IMR-90 (cell line): ENCODE measurements around the gene SCAMP2. TPM values are rescaled to one million over a fixed set of nuclear protein-coding genes. Genes with fewer than 3 reads are reported as not detected.
"Not testable (repeated sequence)": the region's sequence is repeated elsewhere in the genome, so short reads cannot be mapped to it uniquely, and the experiment has no call there.

Source experiments
- ATAC-seq: fragments of 200-7000 bp; cut with Tn5 transposase; 2 replicates; pipeline ENCODE4 v1.9.1; 2020; ENCODE audit warnings: low read depth, mild to moderate bottlenecking, moderate library complexity
- BruUV-seq: library from RNA; stranded (reverse); fragments of 400-500 nt; replicated peaks from 2 replicates; lab custom pipeline; 2021; lab: Mats Ljungman, UMichigan
- CTCF ChIA-PET: fragments of 300-600 bp; formaldehyde crosslinking; extraction: SDS; loops from one replicate; lab custom pipeline; 2021; ENCODE audit warnings: antibody characterized with exemption; lab: Yijun Ruan, JAX
- POLR2A ChIA-PET: fragments of 300-600 bp; sonication (Branson Sonifier 250); formaldehyde crosslinking; loops from one replicate; lab custom pipeline; 2022; ENCODE audit warnings: antibody characterized with exemption; ENCODE audit not compliant: unreplicated experiment; lab: Charles Lee
- DNase-seq: peaks from one replicate; pipeline ENCODE4 v3.0.0; 2013
- H2AFZ ChIP-seq: replicated peaks from 2 replicates; pipeline ENCODE3; 2013; ENCODE audit warnings: low read length, mild to moderate bottlenecking; ENCODE audit not compliant: poor library complexity
- H2AK5ac ChIP-seq: 2 replicates; pipeline ENCODE4 v1.6.1; 2013; ENCODE audit warnings: low read depth, low read length, inconsistent platforms
- H2AK9ac ChIP-seq: replicated peaks from 2 replicates; pipeline ENCODE3; 2013; ENCODE audit warnings: mild to moderate bottlenecking, low read depth, low read length, moderate library complexity; ENCODE audit not compliant: poor library complexity
- H2BK120ac ChIP-seq: 2 replicates; pipeline ENCODE4 v1.6.1; 2013; ENCODE audit warnings: low read depth, low read length, inconsistent platforms
- H2BK15ac ChIP-seq: 3 replicates; pipeline ENCODE4 v1.6.1; 2013; ENCODE audit warnings: low read depth, low read length, inconsistent platforms
- H2BK20ac ChIP-seq: 2 replicates; pipeline ENCODE4 v1.6.1; 2013; ENCODE audit warnings: low read depth, mild to moderate bottlenecking, inconsistent platforms, low read length, moderate library complexity
- H2BK5ac ChIP-seq: 2 replicates; pipeline ENCODE4 v1.6.1; 2013; ENCODE audit warnings: mild to moderate bottlenecking, low read depth, low read length, inconsistent platforms; ENCODE audit not compliant: poor library complexity, severe bottlenecking
- H3K14ac ChIP-seq: replicated peaks from 2 replicates; pipeline ENCODE4 v1.6.1; 2013; ENCODE audit warnings: low read depth, low read length, inconsistent platforms
- H3K18ac ChIP-seq: 2 replicates; pipeline ENCODE4 v1.6.1; 2013; ENCODE audit warnings: low read depth, low read length, control low read depth
- H3K23ac ChIP-seq: 2 replicates; pipeline ENCODE4 v1.6.1; 2013; ENCODE audit warnings: low read depth, low read length, inconsistent platforms
- H3K27ac ChIP-seq: 2 replicates; pipeline ENCODE4 v1.5.1; 2013; ENCODE audit warnings: mild to moderate bottlenecking, control low read depth, low read length; ENCODE audit not compliant: insufficient read depth
- H3K27me3 ChIP-seq: 2 replicates; pipeline ENCODE4 v1.6.1; 2013; ENCODE audit warnings: low read length; ENCODE audit not compliant: control insufficient read depth, insufficient read depth
- H3K36me3 ChIP-seq: 2 replicates; pipeline ENCODE4 v1.6.1; 2013; ENCODE audit warnings: low read length, mixed read lengths; ENCODE audit not compliant: control insufficient read depth, insufficient read depth
- H3K4ac ChIP-seq: 2 replicates; pipeline ENCODE4 v1.6.1; 2013; ENCODE audit warnings: low read depth, low read length, inconsistent platforms
- H3K4me1 ChIP-seq: 2 replicates; pipeline ENCODE4 v1.6.1; 2013; ENCODE audit warnings: low read length, mixed read lengths; ENCODE audit not compliant: control insufficient read depth, insufficient read depth
- H3K4me2 ChIP-seq: 2 replicates; pipeline ENCODE4 v1.6.1; 2013; ENCODE audit warnings: low read depth, mild to moderate bottlenecking, control low read depth, low read length, moderate library complexity
- H3K4me3 ChIP-seq: 2 replicates; pipeline ENCODE4 v1.5.1; 2013; ENCODE audit warnings: low read depth, mild to moderate bottlenecking, control low read depth, low read length, moderate library complexity; ENCODE audit not compliant: insufficient read depth
- H3K56ac ChIP-seq: 2 replicates; pipeline ENCODE4 v1.6.1; 2013; ENCODE audit warnings: low read length, inconsistent platforms; ENCODE audit not compliant: insufficient read depth; ENCODE audit errors: extremely low read depth
- H3K79me1 ChIP-seq, 2 experiments: 2 replicates each; pipeline ENCODE4 v1.6.1; 2013; ENCODE audit warnings: low read length in 2 of 2, inconsistent platforms in 1 of 2, low read depth in 1 of 2
- H3K9ac ChIP-seq: 2 replicates; pipeline ENCODE4 v1.6.1; 2013; ENCODE audit warnings: low read depth, low read length, control low read depth
- H3K9me1 ChIP-seq: 2 replicates; pipeline ENCODE4 v1.6.1; 2013; ENCODE audit warnings: low read length, inconsistent platforms; ENCODE audit not compliant: insufficient read depth
- H3K9me3 ChIP-seq: 2 replicates; pipeline ENCODE4 v1.6.1; 2013; ENCODE audit warnings: low read length; ENCODE audit not compliant: control insufficient read depth, insufficient read depth
- H4K20me1 ChIP-seq: 2 replicates; pipeline ENCODE4 v1.6.1; 2013; ENCODE audit warnings: low read length, inconsistent platforms; ENCODE audit not compliant: insufficient read depth
- H4K5ac ChIP-seq: 2 replicates; pipeline ENCODE4 v1.6.1; 2013; ENCODE audit warnings: mild to moderate bottlenecking, low read depth, low read length, control low read depth
- H4K8ac ChIP-seq, 2 experiments: 2 replicates each; pipeline ENCODE4 v1.6.1; 2013; ENCODE audit warnings: low read depth in 2 of 2, low read length in 2 of 2, control low read depth in 1 of 2, inconsistent platforms in 1 of 2
- H4K91ac ChIP-seq: 2 replicates; pipeline ENCODE4 v1.6.1; 2013; ENCODE audit warnings: low read depth, low read length, inconsistent platforms; ENCODE audit not compliant: insufficient read depth
- WGBS, 2 experiments: methylation state at CpG; one replicate each; pipeline versions ENCODE4 v1.1.5 to v1.1.7; 2013; ENCODE audit warnings: missing lambda C conversion rate in 2 of 2; ENCODE audit not compliant: insufficient read length in 1 of 2; ENCODE audit errors: extremely low coverage in 2 of 2; 5-methylcytosine and 5-hydroxymethylcytosine counted together
- dilution Hi-C: fragments of 300-500 bp; cut with HindIII; formaldehyde crosslinking; loops from one replicate; pipeline ENCODE4 v1.14.3; 2018; ENCODE audit warnings: low sequenced_read_pairs; ENCODE audit not compliant: unreplicated experiment
- in situ Hi-C: fragments of 300-500 bp; cut with MboI; formaldehyde crosslinking; loops from 3 replicates; pipeline ENCODE4 v1.14.3; 2019; ENCODE audit warnings: low sequenced_read_pairs, inconsistent platforms, mixed read lengths
- intact Hi-C: fragments of 100-400 bp; cut with micrococcal nuclease; formaldehyde crosslinking; loops from 2 replicates; pipeline ENCODE4 v1.10.0; 2022
- polyA plus RNA-seq, 3 experiments: library from polyadenylated mRNA; depleted of rRNA; stranded (reverse); fragments of >200 nt; gene quantifications; 2 replicates each; pipeline ENCODE4 v1.2.3, GENCODE V29; 2012; ENCODE audit warnings: low replicate concordance in 1 of 3
- total RNA-seq: library from RNA; depleted of rRNA; stranded (reverse); fragments of >200 nt; gene quantifications from 2 replicates; pipeline ENCODE4 v1.2.3, GENCODE V29; 2012

The SCAMP2 gene
- total and polyA plus RNA-seq, 2 of the 4 experiments (the other 2 are of a cell fraction) = 25.8 to 111 TPM

DNA sequence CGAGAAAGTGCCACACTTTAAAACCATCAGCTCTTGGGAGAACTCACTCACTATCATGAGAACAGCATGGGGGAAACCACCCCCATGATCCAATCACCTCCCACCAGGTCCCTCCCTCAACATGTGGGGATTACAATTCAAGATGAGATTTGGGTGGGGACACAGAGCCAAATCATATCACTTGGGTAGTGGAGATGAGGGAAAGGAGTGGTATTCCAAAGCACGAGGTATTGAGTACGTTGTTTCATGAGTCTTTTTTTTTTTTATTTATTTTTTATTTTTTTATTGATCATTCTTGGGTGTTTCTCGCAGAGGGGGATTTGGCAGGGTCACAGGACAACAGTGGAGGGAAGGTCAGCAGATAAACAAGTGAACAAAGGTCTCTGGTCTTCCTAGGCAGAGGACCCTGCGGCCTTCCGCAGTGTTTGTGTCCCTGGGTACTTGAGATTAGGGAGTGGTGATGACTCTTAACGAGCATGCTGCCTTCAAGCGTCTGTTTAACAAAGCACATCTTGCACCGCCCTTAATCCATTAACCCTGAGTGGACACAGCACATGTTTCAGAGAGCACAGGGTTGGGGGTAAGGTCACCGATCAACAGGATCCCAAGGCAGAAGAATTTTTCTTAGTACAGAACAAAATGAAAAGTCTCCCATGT is 14.5 kb upstream of the SCAMP2 start:
- H2AFZ ChIP-seq, H2BK15ac ChIP-seq, H2AK5ac ChIP-seq, H3K4me2 ChIP-seq, in situ Hi-C loops, H3K14ac ChIP-seq, intact Hi-C loops, ATAC-seq, dilution Hi-C loops, H3K4me1 ChIP-seq, POLR2A ChIA-PET, H3K9me1 ChIP-seq, H4K20me1 ChIP-seq, H2AK9ac ChIP-seq, H3K9ac ChIP-seq, CTCF ChIA-PET, DNase-seq, H4K8ac ChIP-seq, H3K27me3 ChIP-seq, H4K91ac ChIP-seq, H2BK5ac ChIP-seq, H3K18ac ChIP-seq, H3K23ac ChIP-seq, H2BK20ac ChIP-seq, H3K4ac ChIP-seq, H3K56ac ChIP-seq, H3K4me3 ChIP-seq, BruUV-seq, H3K9me3 ChIP-seq, H4K5ac ChIP-seq, H3K27ac ChIP-seq, H2BK120ac ChIP-seq: not testable (repeated sequence)
- no CpG with 5 or more reads among the region's 10 CpGs for WGBS, 2 experiments
- Histone ChIP-seq H3K79me1 (peaks cover 16 to 27% of the 10 kb centered on the region in 2 experiments; a peak in 3 of 4 replicates), H3K36me3 (peaks cover 12% of the 10 kb centered on the region)
